HG03575 (cell line): ENCODE data around the gene MRPL49.

Source experiments
- ATAC-seq: cut with Tn5 transposase; IDR thresholded peaks from one replicate; pipeline ENCODE4 v1.9.1; 2021; ENCODE audit not compliant: unreplicated experiment, insufficient number of reproducible peaks, low FRiP score; ENCODE audit errors: extremely low read depth

MRPL49 gene

GRCh38 chr11:65121865-65122696 lies at the start of gene MRPL49, which contains the start of gene FAU:
Gene MRPL49, plus strand, starts transcription at chr11:65122321. Its CDS starts 26 bp downstream, at chr11:65122347.
Gene FAU, minus strand, starts transcription at chr11:65122134. Its CDS starts 321 bp downstream, at chr11:65121813.
- no peak for ATAC-seq

GRCh38 chr11:65072631-65072966 lies 49.5 kb upstream of the MRPL49 start:
- no peak for ATAC-seq

- ATAC-seq = no peak
Observed at GRCh38 chr11:65077451-65077850, 44.7 kb upstream of the MRPL49 start.

- no peak for ATAC-seq
Observed at GRCh38 chr11:65078151-65078550, 44.0 kb upstream of the MRPL49 start.

GRCh38 chr11:65078786-65079342 lies 43.3 kb upstream of the MRPL49 start:
- ATAC-seq = no peak

- no peak for ATAC-seq
Observed at GRCh38 chr11:65083134-65083833, 38.8 kb upstream of the MRPL49 start.

- ATAC-seq = no peak
Observed at GRCh38 chr11:65083834-65084597, 38.1 kb upstream of the MRPL49 start, which contains the start of the genes CDCA5 and ZFPL1. Gene CDCA5, minus strand, starts transcription at chr11:65084040. Its CDS starts 62 bp downstream, at chr11:65083978. Gene ZFPL1, plus strand, starts transcription at chr11:65084222. Its CDS starts 477 bp downstream, at chr11:65084699.

- no peak for ATAC-seq
Observed at GRCh38 chr11:65084598-65085375, 37.3 kb upstream of the MRPL49 start.

- no peak for ATAC-seq
Observed at GRCh38 chr11:65085446-65085845, 36.7 kb upstream of the MRPL49 start.

GRCh38 chr11:65086809-65087208 lies 35.3 kb upstream of the MRPL49 start:
- ATAC-seq = no peak

- no peak for ATAC-seq
Observed at GRCh38 chr11:65087216-65087615, 34.9 kb upstream of the MRPL49 start.

GRCh38 chr11:65087827-65088226 lies 34.3 kb upstream of the MRPL49 start:
- no peak for ATAC-seq

- ATAC-seq = no peak
Observed at GRCh38 chr11:65089621-65090020, 32.5 kb upstream of the MRPL49 start.

- ATAC-seq = no peak
Observed at GRCh38 chr11:65090628-65091027, 31.5 kb upstream of the MRPL49 start.

- no peak for ATAC-seq
Observed at GRCh38 chr11:65095427-65095826, 26.7 kb upstream of the MRPL49 start.

GRCh38 chr11:65095974-65096806 lies 25.9 kb upstream of the MRPL49 start, which contains the start of gene VPS51:
Gene VPS51, plus strand, starts transcription at chr11:65096214. Its CDS starts 37 bp downstream, at chr11:65096251.
- ATAC-seq = no peak

GRCh38 chr11:65096926-65097325 lies 25.2 kb upstream of the MRPL49 start:
- no peak for ATAC-seq
